GM12878 (cell line): ENCODE measurements around the gene EXOC7.

Experiments
- BRCA1 ChIP-seq: IDR thresholded peaks from 2 replicates; pipeline ENCODE4 v1.6.1; 2011; ENCODE audit warnings: low read depth, low read length, improper control_type of control experiment
- CREM ChIP-seq: IDR thresholded peaks from 2 replicates; pipeline ENCODE4 v1.6.1; 2014; ENCODE audit warnings: antibody characterized with exemption, low read depth
- MTA2 ChIP-seq: fragments of 450-650 bp; IDR thresholded peaks from 2 replicates; pipeline ENCODE4 v1.6.1; 2016; ENCODE audit warnings: low read depth, mild to moderate bottlenecking, moderate library complexity
- MTA3 ChIP-seq: IDR thresholded peaks from 2 replicates; pipeline ENCODE4 v1.6.1; 2012; ENCODE audit warnings: low read length, inconsistent platforms, borderline replicate concordance
- PAX8 ChIP-seq: fragments of 450-650 bp; IDR thresholded peaks from 2 replicates; pipeline ENCODE4 v1.6.1; 2017; ENCODE audit warnings: mild to moderate bottlenecking, moderate library complexity
- RB1 ChIP-seq: fragments of 450-650 bp; formaldehyde crosslinking; IDR thresholded peaks from 2 replicates; pipeline ENCODE4 v1.6.1; 2017; ENCODE audit warnings: mild to moderate bottlenecking, borderline replicate concordance
- SP1 ChIP-seq: IDR thresholded peaks from one replicate; pipeline ENCODE4 v1.6.1; 2011; ENCODE audit warnings: low read depth, low read length
- SPI1 ChIP-seq: IDR thresholded peaks from 2 replicates; pipeline ENCODE4 v1.6.1; 2011; ENCODE audit warnings: low read depth, mild to moderate bottlenecking, low read length, moderate library complexity, borderline replicate concordance; ENCODE audit not compliant: insufficient read depth
- SREBF1 ChIP-seq: IDR thresholded peaks from 2 replicates; pipeline ENCODE4 v1.6.1; 2012; ENCODE audit warnings: mild to moderate bottlenecking, low read length
- ZNF622 ChIP-seq: fragments of 450-650 bp; IDR thresholded peaks from 2 replicates; pipeline ENCODE4 v1.6.1; 2017; ENCODE audit warnings: mild to moderate bottlenecking, inconsistent platforms
- TF ChIP-seq, protein P1 (sequence below), 3 experiments: IDR thresholded peaks in 2 of 3; conservative IDR thresholded peaks in 1 of 3; 2 replicates each; pipeline ENCODE4 v1.5.1; 2011; ENCODE audit warnings: low read depth in 3 of 3, low read length in 3 of 3, mild to moderate bottlenecking in 3 of 3, control low read depth in 2 of 3, moderate library complexity in 2 of 3, inconsistent platforms in 1 of 3, mixed read lengths in 1 of 3; ENCODE audit not compliant: control insufficient read depth in 2 of 3, insufficient read depth in 1 of 3; ENCODE audit errors: extremely low read depth in 1 of 3
- TF ChIP-seq, protein P2 (sequence below): IDR thresholded peaks from 2 replicates; pipeline ENCODE4 v1.6.1; 2012; ENCODE audit warnings: low read depth, low read length, improper control_type of control experiment
- TF ChIP-seq, protein P3 (sequence below): IDR thresholded peaks from 2 replicates; pipeline ENCODE4 v1.6.1; 2011; ENCODE audit warnings: low read depth, mild to moderate bottlenecking, low read length, moderate library complexity, borderline replicate concordance; ENCODE audit errors: extremely low read depth

DNA sequence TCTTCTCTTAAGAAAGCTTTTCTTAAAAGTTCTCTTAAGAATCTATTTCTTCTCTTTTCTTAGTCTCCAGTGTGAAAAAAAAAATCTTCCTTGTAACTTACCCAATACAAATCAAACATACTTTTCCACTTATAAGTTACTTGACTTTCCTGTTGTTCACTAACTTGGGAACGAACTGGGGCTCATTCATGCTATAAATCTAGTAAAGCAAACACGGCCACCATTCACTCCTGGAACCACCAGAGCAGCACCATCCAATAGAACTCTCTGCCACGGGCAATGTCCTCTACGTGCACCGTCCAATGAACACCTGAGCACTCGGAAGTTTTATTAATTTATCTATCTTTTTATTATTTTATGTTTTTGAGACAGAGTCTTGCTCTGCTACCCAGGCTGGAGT is 52.0 kb downstream of the EXOC7 start:
- TF ChIP-seq, protein P1, sequence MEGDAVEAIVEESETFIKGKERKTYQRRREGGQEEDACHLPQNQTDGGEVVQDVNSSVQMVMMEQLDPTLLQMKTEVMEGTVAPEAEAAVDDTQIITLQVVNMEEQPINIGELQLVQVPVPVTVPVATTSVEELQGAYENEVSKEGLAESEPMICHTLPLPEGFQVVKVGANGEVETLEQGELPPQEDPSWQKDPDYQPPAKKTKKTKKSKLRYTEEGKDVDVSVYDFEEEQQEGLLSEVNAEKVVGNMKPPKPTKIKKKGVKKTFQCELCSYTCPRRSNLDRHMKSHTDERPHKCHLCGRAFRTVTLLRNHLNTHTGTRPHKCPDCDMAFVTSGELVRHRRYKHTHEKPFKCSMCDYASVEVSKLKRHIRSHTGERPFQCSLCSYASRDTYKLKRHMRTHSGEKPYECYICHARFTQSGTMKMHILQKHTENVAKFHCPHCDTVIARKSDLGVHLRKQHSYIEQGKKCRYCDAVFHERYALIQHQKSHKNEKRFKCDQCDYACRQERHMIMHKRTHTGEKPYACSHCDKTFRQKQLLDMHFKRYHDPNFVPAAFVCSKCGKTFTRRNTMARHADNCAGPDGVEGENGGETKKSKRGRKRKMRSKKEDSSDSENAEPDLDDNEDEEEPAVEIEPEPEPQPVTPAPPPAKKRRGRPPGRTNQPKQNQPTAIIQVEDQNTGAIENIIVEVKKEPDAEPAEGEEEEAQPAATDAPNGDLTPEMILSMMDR (IDR thresholded peaks at IDR 0.05 in 2 of 3, conservative IDR thresholded peaks at IDR 0.05 in 1 of 3; ENCODE audit: control insufficient read depth in 2 of 3, extremely low read depth in 1 of 3, insufficient read depth in 1 of 3, low read depth in 3 of 3, low read length in 3 of 3): no peak
- no peak for TF ChIP-seq SP1
- TF ChIP-seq MTA2: no peak
- TF ChIP-seq PAX8: no peak
- TF ChIP-seq, protein P2, sequence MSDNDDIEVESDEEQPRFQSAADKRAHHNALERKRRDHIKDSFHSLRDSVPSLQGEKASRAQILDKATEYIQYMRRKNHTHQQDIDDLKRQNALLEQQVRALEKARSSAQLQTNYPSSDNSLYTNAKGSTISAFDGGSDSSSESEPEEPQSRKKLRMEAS: no peak
- no peak for TF ChIP-seq ZNF622
- TF ChIP-seq MTA3: no peak
- TF ChIP-seq SPI1: no peak
- no peak for TF ChIP-seq RB1
- TF ChIP-seq, protein P3, sequence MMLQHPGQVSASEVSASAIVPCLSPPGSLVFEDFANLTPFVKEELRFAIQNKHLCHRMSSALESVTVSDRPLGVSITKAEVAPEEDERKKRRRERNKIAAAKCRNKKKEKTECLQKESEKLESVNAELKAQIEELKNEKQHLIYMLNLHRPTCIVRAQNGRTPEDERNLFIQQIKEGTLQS: no peak
- no peak for TF ChIP-seq CREM
- no peak for TF ChIP-seq SREBF1
- no peak for TF ChIP-seq BRCA1
